ENCODE measurements around the gene RPS6KB2. TPM values are rescaled to one million over a fixed set of nuclear protein-coding genes. Genes with fewer than 3 reads are reported as not detected.

RPS6KB2 gene
- total RNA-seq, 1 experiment from 2014 or later = 170 TPM

DNA sequence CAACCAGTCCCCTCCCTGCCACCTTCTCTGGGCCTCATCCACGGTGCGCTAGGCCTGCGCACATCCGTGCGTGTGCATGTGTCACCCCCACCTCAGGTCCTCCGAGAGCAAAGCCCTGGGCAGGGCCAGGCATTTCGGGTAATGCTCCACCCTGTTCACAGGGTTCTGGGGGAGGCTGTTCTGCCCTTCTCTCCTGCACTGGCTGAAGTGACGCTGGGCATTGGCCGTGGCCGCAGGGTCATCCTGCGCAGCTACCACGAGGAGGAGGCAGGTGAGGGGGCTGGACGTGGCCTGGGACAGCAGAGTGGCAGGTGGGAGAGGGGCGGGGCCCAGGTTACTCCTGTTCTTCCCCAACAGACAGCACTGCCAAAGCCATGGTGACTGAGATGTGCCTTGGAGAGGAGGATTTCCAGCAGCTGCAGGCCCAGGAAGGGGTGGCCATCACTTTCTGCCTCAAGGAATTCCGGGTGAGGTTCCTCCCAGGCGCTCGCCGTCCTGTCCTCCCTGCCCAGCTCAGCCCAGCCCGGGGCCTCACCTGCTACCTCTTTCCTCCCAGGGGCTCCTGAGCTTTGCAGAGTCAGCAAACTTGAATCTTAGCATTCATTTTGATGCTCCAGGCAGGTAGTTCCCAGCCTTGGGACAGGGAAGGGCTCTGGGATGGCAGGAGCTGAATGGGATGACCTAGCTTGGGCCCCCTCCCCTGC is 32.6 kb upstream of the RPS6KB2 start:
- Histone ChIP-seq H3K9me2 (replicated peaks; ENCODE audit: low read length) (no peaks in the 10 kb centered on the region), H4K20me1 (ENCODE audit: low read length) (peaks cover 10% of the 10 kb centered on the region; the same call in 1 of the 2 replicates), H3K36me3 (ENCODE audit: low read depth, low read length) (peaks cover 24% of the 10 kb centered on the region), H3F3A (ENCODE audit: low read length, unreplicated experiment) (no peaks in the 10 kb centered on the region), H3K4me2 (ENCODE audit: low read length) (no peak overlapping the region), H3K4me3 (ENCODE audit: low read length) (no peak overlapping the region), H3K9ac (ENCODE audit: low read length) (no peak overlapping the region), H3K9me3 (ENCODE audit: low read length) (no peaks in the 10 kb centered on the region), H2AFZ (ENCODE audit: low read length) (no peak overlapping the region), H3K79me2 (ENCODE audit: low read length) (peaks cover 39% of the 10 kb centered on the region), H3K27me3 (ENCODE audit: low read length) (no peaks in the 10 kb centered on the region), H3K4me1 (ENCODE audit: insufficient read depth, low read length) (peaks cover 14% of the 10 kb centered on the region; the same call in 1 of the 2 replicates), H3K27ac (ENCODE audit: low read length) (no peak overlapping the region)
- ATAC-seq (no peak), DNase-seq (no peak)
- POLR2A ChIA-PET (ENCODE audit: unreplicated experiment) = no interaction called here
- no TSS peak for BruUV-seq (replicated peaks)
- CTCF ChIA-PET = no interaction called here
- intact Hi-C loops (cut with micrococcal nuclease) = no loop called here
- TF ChIP-seq CTCF (conservative IDR thresholded peaks at IDR 0.05; ENCODE audit: low read depth, low read length) (no peak), EZH2 (IDR thresholded peaks at IDR 0.05; ENCODE audit: low read length, unreplicated experiment) (no peak), EZH2phosphoT487 (IDR thresholded peaks at IDR 0.05; ENCODE audit: borderline replicate concordance, low read length) (no peak)

- H4K20me1 ChIP-seq (ENCODE audit: low read length) = peaks cover 15% of the 10 kb centered on the region; the same call in 1 of the 2 replicates
- no peak for ATAC-seq
- H2AFZ ChIP-seq (ENCODE audit: low read length) = no peak overlapping the region
- no peaks in the 10 kb centered on the region for H3K9me2 ChIP-seq (replicated peaks; ENCODE audit: low read length)
- no peak for DNase-seq
- no TSS peak for BruUV-seq (replicated peaks)
- POLR2A ChIA-PET (ENCODE audit: unreplicated experiment) = interaction anchor here (0.6 kb wide), 1 partner anchor 22 kb away, joined by 4 read pairs; no protein-coding TSS in a partner anchor
- H3K4me1 ChIP-seq (ENCODE audit: insufficient read depth, low read length) = peaks cover 14% of the 10 kb centered on the region; the same call in 1 of the 2 replicates
- no peak overlapping the region for H3K4me3 ChIP-seq (ENCODE audit: low read length)
- H3K27ac ChIP-seq (ENCODE audit: low read length) = no peak overlapping the region
- H3K79me2 ChIP-seq (ENCODE audit: low read length) = peaks cover 39% of the 10 kb centered on the region
- peaks cover 24% of the 10 kb centered on the region for H3K36me3 ChIP-seq (ENCODE audit: low read depth, low read length)
- no peaks in the 10 kb centered on the region for H3F3A ChIP-seq (ENCODE audit: low read length, unreplicated experiment)
- no peaks in the 10 kb centered on the region for H3K27me3 ChIP-seq (ENCODE audit: low read length)
- no peak overlapping the region for H3K9ac ChIP-seq (ENCODE audit: low read length)
- no peaks in the 10 kb centered on the region for H3K9me3 ChIP-seq (ENCODE audit: low read length)
- no peak overlapping the region for H3K4me2 ChIP-seq (ENCODE audit: low read length)
- intact Hi-C loops (cut with micrococcal nuclease) = no loop called here
- TF ChIP-seq EZH2 (IDR thresholded peaks at IDR 0.05; ENCODE audit: low read length, unreplicated experiment) = no peak
- TF ChIP-seq CTCF (conservative IDR thresholded peaks at IDR 0.05; ENCODE audit: low read depth, low read length) = no peak
- TF ChIP-seq EZH2phosphoT487 (IDR thresholded peaks at IDR 0.05; ENCODE audit: borderline replicate concordance, low read length) = no peak
- CTCF ChIA-PET = no interaction called here
These were observed 32.1 kb upstream of the RPS6KB2 start for GRCh38 chr11:67396259-67396581.

Data from PC-3 (cell line).